IMR-90 (cell line): Measurements from ENCODE around the gene ADCY5.

Experiments used
- MAFK ChIP-seq: IDR thresholded peaks from 2 replicates; pipeline ENCODE4 v1.6.1; 2012; ENCODE audit warnings: low read depth, low read length, improper control_type of control experiment
- POLR2A ChIP-seq: IDR thresholded peaks from 2 replicates; pipeline ENCODE4 v1.6.1; 2012; ENCODE audit warnings: mild to moderate bottlenecking, low read depth, low read length
- RFX5 ChIP-seq: IDR thresholded peaks from 2 replicates; pipeline ENCODE4 v1.8.0; 2012; ENCODE audit warnings: low read depth, mild to moderate bottlenecking, low read length, moderate library complexity
- SMC3 ChIP-seq: fragments of 150-350 bp; IDR thresholded peaks from 2 replicates; pipeline ENCODE4 v1.6.1; 2016; ENCODE audit warnings: low read depth, mild to moderate bottlenecking, antibody characterized with exemption, low read length, moderate library complexity
- TF ChIP-seq, protein P1 (sequence below): conservative IDR thresholded peaks from 2 replicates; pipeline ENCODE4 v1.5.1; 2012; ENCODE audit warnings: mild to moderate bottlenecking, low read depth, low read length, improper control_type of control experiment
- TF ChIP-seq, protein P2 (sequence below): fragments of 150-350 bp; IDR thresholded peaks from 2 replicates; pipeline ENCODE4 v1.6.1; 2017; ENCODE audit warnings: mild to moderate bottlenecking, antibody characterized with exemption, low read length, low read depth

GRCh38 chr3:123412076-123412475 is 36.8 kb downstream of the ADCY5 start:
- TF ChIP-seq, protein P1, sequence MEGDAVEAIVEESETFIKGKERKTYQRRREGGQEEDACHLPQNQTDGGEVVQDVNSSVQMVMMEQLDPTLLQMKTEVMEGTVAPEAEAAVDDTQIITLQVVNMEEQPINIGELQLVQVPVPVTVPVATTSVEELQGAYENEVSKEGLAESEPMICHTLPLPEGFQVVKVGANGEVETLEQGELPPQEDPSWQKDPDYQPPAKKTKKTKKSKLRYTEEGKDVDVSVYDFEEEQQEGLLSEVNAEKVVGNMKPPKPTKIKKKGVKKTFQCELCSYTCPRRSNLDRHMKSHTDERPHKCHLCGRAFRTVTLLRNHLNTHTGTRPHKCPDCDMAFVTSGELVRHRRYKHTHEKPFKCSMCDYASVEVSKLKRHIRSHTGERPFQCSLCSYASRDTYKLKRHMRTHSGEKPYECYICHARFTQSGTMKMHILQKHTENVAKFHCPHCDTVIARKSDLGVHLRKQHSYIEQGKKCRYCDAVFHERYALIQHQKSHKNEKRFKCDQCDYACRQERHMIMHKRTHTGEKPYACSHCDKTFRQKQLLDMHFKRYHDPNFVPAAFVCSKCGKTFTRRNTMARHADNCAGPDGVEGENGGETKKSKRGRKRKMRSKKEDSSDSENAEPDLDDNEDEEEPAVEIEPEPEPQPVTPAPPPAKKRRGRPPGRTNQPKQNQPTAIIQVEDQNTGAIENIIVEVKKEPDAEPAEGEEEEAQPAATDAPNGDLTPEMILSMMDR: no peak
- TF ChIP-seq SMC3 (no peak), MAFK (no peak), POLR2A (no peak), RFX5 (no peak)
- TF ChIP-seq, protein P2, sequence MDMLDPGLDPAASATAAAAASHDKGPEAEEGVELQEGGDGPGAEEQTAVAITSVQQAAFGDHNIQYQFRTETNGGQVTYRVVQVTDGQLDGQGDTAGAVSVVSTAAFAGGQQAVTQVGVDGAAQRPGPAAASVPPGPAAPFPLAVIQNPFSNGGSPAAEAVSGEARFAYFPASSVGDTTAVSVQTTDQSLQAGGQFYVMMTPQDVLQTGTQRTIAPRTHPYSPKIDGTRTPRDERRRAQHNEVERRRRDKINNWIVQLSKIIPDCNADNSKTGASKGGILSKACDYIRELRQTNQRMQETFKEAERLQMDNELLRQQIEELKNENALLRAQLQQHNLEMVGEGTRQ: no peak
